ENCODE data around the gene OLFML2B.

DNA sequence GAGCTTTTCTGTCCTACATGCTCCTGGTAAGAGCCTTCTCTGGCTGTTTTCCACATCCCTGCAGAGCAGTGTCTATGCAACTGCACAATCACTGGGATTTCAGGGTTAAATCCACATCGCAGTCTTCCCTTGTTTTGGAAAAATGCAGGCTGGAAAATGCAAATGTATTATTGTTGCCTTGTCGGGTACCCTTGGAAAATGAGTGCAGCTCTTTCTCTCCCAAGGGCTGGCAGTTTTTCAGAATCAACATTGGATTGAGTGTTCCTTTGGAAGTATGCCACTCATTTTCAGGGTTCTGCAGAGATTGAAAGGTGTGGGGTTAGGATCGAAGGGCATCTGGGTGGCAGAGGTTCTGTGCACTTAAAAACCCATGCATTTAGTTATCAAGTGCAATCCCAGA lies 49.1 kb upstream of the OLFML2B start:
- TF ChIP-seq, protein P1, sequence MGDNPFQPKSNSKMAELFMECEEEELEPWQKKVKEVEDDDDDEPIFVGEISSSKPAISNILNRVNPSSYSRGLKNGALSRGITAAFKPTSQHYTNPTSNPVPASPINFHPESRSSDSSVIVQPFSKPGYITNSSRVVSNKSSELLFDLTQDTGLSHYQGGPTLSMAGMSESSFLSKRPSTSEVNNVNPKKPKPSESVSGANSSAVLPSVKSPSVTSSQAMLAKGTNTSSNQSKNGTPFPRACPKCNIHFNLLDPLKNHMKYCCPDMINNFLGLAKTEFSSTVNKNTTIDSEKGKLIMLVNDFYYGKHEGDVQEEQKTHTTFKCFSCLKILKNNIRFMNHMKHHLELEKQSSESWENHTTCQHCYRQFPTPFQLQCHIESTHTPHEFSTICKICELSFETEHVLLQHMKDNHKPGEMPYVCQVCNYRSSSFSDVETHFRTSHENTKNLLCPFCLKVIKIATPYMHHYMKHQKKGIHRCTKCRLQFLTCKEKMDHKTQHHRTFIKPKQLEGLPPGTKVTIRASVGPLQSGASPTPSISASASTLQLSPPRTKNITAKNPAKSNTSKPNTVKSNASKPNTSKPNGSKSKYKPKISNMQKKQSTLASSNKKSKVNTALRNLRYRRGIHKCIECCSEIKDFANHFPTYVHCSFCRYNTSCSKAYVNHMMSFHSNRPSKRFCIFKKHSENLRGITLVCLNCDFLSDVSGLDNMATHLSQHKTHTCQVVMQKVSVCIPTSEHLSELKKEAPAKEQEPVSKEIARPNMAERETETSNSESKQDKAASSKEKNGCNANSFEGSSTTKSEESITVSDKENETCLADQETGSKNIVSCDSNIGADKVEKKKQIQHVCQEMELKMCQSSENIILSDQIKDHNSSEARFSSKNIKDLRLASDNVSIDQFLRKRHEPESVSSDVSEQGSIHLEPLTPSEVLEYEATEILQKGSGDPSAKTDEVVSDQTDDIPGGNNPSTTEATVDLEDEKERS (CRISPR knock-in tag; IDR thresholded peaks at IDR 0.05): no peak
- TF ChIP-seq ATF1 (CRISPR knock-in tag; IDR thresholded peaks at IDR 0.05): no peak
- TF ChIP-seq TBX3 (IDR thresholded peaks at IDR 0.05; ENCODE audit: borderline replicate concordance): no peak
- TF ChIP-seq, protein P2, sequence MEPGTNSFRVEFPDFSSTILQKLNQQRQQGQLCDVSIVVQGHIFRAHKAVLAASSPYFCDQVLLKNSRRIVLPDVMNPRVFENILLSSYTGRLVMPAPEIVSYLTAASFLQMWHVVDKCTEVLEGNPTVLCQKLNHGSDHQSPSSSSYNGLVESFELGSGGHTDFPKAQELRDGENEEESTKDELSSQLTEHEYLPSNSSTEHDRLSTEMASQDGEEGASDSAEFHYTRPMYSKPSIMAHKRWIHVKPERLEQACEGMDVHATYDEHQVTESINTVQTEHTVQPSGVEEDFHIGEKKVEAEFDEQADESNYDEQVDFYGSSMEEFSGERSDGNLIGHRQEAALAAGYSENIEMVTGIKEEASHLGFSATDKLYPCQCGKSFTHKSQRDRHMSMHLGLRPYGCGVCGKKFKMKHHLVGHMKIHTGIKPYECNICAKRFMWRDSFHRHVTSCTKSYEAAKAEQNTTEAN (CRISPR knock-in tag; conservative IDR thresholded peaks at IDR 0.05): no peak
- no peak for TF ChIP-seq KLF11 (CRISPR knock-in tag; IDR thresholded peaks at IDR 0.05)
- TF ChIP-seq, protein P3, sequence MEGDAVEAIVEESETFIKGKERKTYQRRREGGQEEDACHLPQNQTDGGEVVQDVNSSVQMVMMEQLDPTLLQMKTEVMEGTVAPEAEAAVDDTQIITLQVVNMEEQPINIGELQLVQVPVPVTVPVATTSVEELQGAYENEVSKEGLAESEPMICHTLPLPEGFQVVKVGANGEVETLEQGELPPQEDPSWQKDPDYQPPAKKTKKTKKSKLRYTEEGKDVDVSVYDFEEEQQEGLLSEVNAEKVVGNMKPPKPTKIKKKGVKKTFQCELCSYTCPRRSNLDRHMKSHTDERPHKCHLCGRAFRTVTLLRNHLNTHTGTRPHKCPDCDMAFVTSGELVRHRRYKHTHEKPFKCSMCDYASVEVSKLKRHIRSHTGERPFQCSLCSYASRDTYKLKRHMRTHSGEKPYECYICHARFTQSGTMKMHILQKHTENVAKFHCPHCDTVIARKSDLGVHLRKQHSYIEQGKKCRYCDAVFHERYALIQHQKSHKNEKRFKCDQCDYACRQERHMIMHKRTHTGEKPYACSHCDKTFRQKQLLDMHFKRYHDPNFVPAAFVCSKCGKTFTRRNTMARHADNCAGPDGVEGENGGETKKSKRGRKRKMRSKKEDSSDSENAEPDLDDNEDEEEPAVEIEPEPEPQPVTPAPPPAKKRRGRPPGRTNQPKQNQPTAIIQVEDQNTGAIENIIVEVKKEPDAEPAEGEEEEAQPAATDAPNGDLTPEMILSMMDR (CRISPR knock-in tag; IDR thresholded peaks at IDR 0.05): no peak
- no peak for TF ChIP-seq POLR2A (IDR thresholded peaks at IDR 0.05; ENCODE audit: insufficient read depth in 1 of 2, low read depth in 2 of 2, low read length in 2 of 2)
- no peak for TF ChIP-seq EP300 (IDR thresholded peaks at IDR 0.05; ENCODE audit: low read depth in 2 of 2, low read length in 2 of 2)
- no peak for TF ChIP-seq EP300 (CRISPR knock-in tag; IDR thresholded peaks at IDR 0.05; ENCODE audit: borderline replicate concordance)
- TF ChIP-seq ARHGAP35 (CRISPR knock-in tag; IDR thresholded peaks at IDR 0.05; ENCODE audit: borderline replicate concordance): no peak
